Endothelial cell of umbilical vein (primary cell): ENCODE measurements around the gene STX8. TPM values are rescaled to one million over a fixed set of nuclear protein-coding genes. Genes with fewer than 3 reads are reported as not detected.

Experiments used
- BruUV-seq: library from RNA; stranded (reverse); fragments of 400-500 nt; replicated peaks from 2 replicates; lab custom pipeline; 2021; lab: Mats Ljungman, UMichigan
- CTCF ChIA-PET: fragments of 300-600, 350-600 bp; sonication (Branson Sonifier 250); formaldehyde crosslinking; loops from one replicate; lab custom pipeline; 2021; ENCODE audit warnings: antibody characterized with exemption, inconsistent platforms; lab: Charles Lee
- POLR2A ChIA-PET: fragments of 300-600, 350-600 bp; sonication (Branson Sonifier 250); formaldehyde crosslinking; loops from one replicate; lab custom pipeline; 2021; ENCODE audit warnings: antibody characterized with exemption, inconsistent platforms; lab: Charles Lee
- DNase-seq: peaks from one replicate; pipeline ENCODE4 v3.0.0-alpha.2; 2011; ENCODE audit warnings: low read depth, low spot score
- FAIRE-seq: peaks from 2 replicates; lab custom pipeline; 2011; peaks lifted over from hg19 to GRCh38; lab: Jason Lieb, UNC
- H2AFZ ChIP-seq: 2 replicates; pipeline ENCODE4 v1.6.0; 2012; ENCODE audit warnings: low read depth, low read length, control low read depth, inconsistent platforms
- H3K27ac ChIP-seq: 2 replicates; pipeline ENCODE4 v1.5.1; 2011; ENCODE audit warnings: low read depth, mild to moderate bottlenecking, control low read depth, low read length, moderate library complexity; ENCODE audit not compliant: insufficient read depth
- H3K27me3 ChIP-seq, 2 experiments: 2 replicates each; pipeline versions ENCODE4 v1.6.0 to v1.6.1; 2011; ENCODE audit warnings: low read length in 2 of 2, mixed read lengths in 1 of 2; ENCODE audit not compliant: control insufficient read depth in 2 of 2, insufficient read depth in 2 of 2
- H3K36me3 ChIP-seq, 2 experiments: 2 replicates in 1 of 2; 3 replicates in 1 of 2; pipeline ENCODE4 v1.5.1; 2011; ENCODE audit warnings: low read length in 2 of 2, mild to moderate bottlenecking in 1 of 2, moderate library complexity in 1 of 2; ENCODE audit not compliant: control insufficient read depth in 2 of 2, insufficient read depth in 2 of 2; ENCODE audit errors: extremely low read depth in 1 of 2
- H3K4me1 ChIP-seq: 3 replicates; pipeline ENCODE4 v1.5.1; 2011; ENCODE audit warnings: mild to moderate bottlenecking, low read length; ENCODE audit not compliant: control insufficient read depth, insufficient read depth; ENCODE audit errors: extremely low read depth
- H3K4me2 ChIP-seq: 2 replicates; pipeline ENCODE4 v1.6.1; 2011; ENCODE audit warnings: low read length, control low read depth, mixed read lengths; ENCODE audit not compliant: insufficient read depth
- H3K4me3 ChIP-seq, 3 experiments: fragments of 200-600 bp in 1 of 3; sonication (generic), shearing (Covaris generic) in 1 of 3; replicated peaks in 1 of 3; 2 replicates each; pipeline ENCODE4 v1.5.1; 2011 to 2016; ENCODE audit warnings: control low read depth in 3 of 3, low read length in 3 of 3, mild to moderate bottlenecking in 2 of 3, inconsistent platforms in 1 of 3, low read depth in 1 of 3, moderate library complexity in 1 of 3; ENCODE audit not compliant: insufficient read depth in 1 of 3
- H3K79me2 ChIP-seq: 2 replicates; pipeline ENCODE4 v1.6.0; 2012; ENCODE audit warnings: low read length, inconsistent platforms; ENCODE audit not compliant: control insufficient read depth, insufficient read depth
- H3K9ac ChIP-seq: replicated peaks from 2 replicates; pipeline ENCODE3; 2011; ENCODE audit warnings: low read length, control low read depth; ENCODE audit not compliant: insufficient read depth; ENCODE audit errors: extremely low read depth
- H3K9me1 ChIP-seq: replicated peaks from 3 replicates; pipeline ENCODE4 v1.6.0; 2011; ENCODE audit warnings: mild to moderate bottlenecking, low read length; ENCODE audit not compliant: control insufficient read depth, insufficient read depth; ENCODE audit errors: extremely low read depth
- H3K9me3 ChIP-seq: replicated peaks from 2 replicates; pipeline ENCODE4 v1.5.1; 2012; ENCODE audit warnings: low read length, inconsistent platforms; ENCODE audit not compliant: control insufficient read depth, insufficient read depth
- H4K20me1 ChIP-seq: replicated peaks from 2 replicates; pipeline ENCODE3; 2011; ENCODE audit warnings: mild to moderate bottlenecking, low read length; ENCODE audit not compliant: control insufficient read depth, insufficient read depth; ENCODE audit errors: extremely low read depth
- EZH2 ChIP-seq: IDR thresholded peaks from 2 replicates; pipeline ENCODE4 v1.6.1; 2012; ENCODE audit warnings: borderline replicate concordance, low read depth, mild to moderate bottlenecking, moderate library complexity, low read length, inconsistent platforms; ENCODE audit not compliant: severe bottlenecking
- GATA2 ChIP-seq: IDR thresholded peaks from 2 replicates; pipeline ENCODE4 v1.7.0; 2011; ENCODE audit warnings: low read depth, mild to moderate bottlenecking, moderate library complexity, mixed read lengths, low read length; ENCODE audit not compliant: insufficient read length, insufficient read depth
- MYC ChIP-seq: IDR thresholded peaks from one replicate; pipeline ENCODE4 v1.6.1; 2011; ENCODE audit warnings: mild to moderate bottlenecking, low read depth, low read length
- dilution Hi-C: fragments of 300-500 bp; cut with MboI; formaldehyde crosslinking; loops from one replicate; pipeline ENCODE4 v1.15.0; 2019; ENCODE audit warnings: low sequenced_read_pairs; ENCODE audit not compliant: extremely low pct_ligation_motif_present
- intact Hi-C: fragments of 100-400 bp; cut with micrococcal nuclease; formaldehyde crosslinking; loops from one replicate; pipeline ENCODE4 v1.10.0; 2022
- polyA plus RNA-seq, 4 experiments: library from polyadenylated mRNA; depleted of rRNA in 3 of 4; stranded (reverse) in 3 of 4; unstranded in 1 of 4; fragments of >200 nt; gene quantifications; 2 replicates each; pipeline versions ENCODE4 v1.2.1 to v1.2.3, GENCODE V29; 2011 to 2012; ENCODE audit warnings: missing spikeins in 1 of 4
- total RNA-seq: library from RNA; stranded (reverse); gene quantifications from 2 replicates; pipeline ENCODE4 v1.2.3, GENCODE V29; 2021
- TF ChIP-seq, protein P1 (sequence below): IDR thresholded peaks from 2 replicates; pipeline ENCODE4 v1.6.1; 2011; ENCODE audit not compliant: insufficient read depth, insufficient read length

STX8 gene
- total and polyA plus RNA-seq, 2 donors (not counting 3 experiments of a cell fraction or from before 2014, with no cell fraction given) = 25.9 to 67.3 TPM

- no peak for DNase-seq
- no peak for TF ChIP-seq GATA2
- no peak for TF ChIP-seq MYC
- no peaks in the 10 kb centered on the region for H3K9me1 ChIP-seq
- ChIA-PET POLR2A (no interaction called here), CTCF (no interaction called here)
- FAIRE-seq = no peak
- H3K79me2 ChIP-seq = no peaks in the 10 kb centered on the region
- intact Hi-C loops = no loop called here
- no peak overlapping the region for H2AFZ ChIP-seq
- H3K27me3 ChIP-seq = no peaks in the 10 kb centered on the region
- no peak overlapping the region for H3K4me2 ChIP-seq
- H3K9ac ChIP-seq = no peak overlapping the region
- dilution Hi-C loops = no loop called here
- no TSS peak for BruUV-seq
- H3K27ac ChIP-seq = no peak overlapping the region
- no peaks in the 10 kb centered on the region for H4K20me1 ChIP-seq
- no peaks in the 10 kb centered on the region for H3K36me3 ChIP-seq
- H3K9me3 ChIP-seq = no peaks in the 10 kb centered on the region
- peaks cover 3% of the 10 kb centered on the region for H3K4me1 ChIP-seq
- H3K4me3 ChIP-seq = no peak overlapping the region
These were observed 88.2 kb downstream of the STX8 start for GRCh38 chr17:9487406-9487805.

- no peak overlapping the region for H3K9ac ChIP-seq
- ChIA-PET POLR2A (no interaction called here), CTCF (no interaction called here)
- BruUV-seq = no TSS peak
- no peaks in the 10 kb centered on the region for H4K20me1 ChIP-seq
- dilution Hi-C loops (no loop called here), intact Hi-C loops (no loop called here)
- no peaks in the 10 kb centered on the region for H3K79me2 ChIP-seq
- DNase-seq (no peak), FAIRE-seq (no peak)
- H3K27me3 ChIP-seq = no peaks in the 10 kb centered on the region
- H3K9me3 ChIP-seq = no peaks in the 10 kb centered on the region
- no peak overlapping the region for H2AFZ ChIP-seq
- no peak overlapping the region for H3K4me3 ChIP-seq
- no peaks in the 10 kb centered on the region for H3K36me3 ChIP-seq
- H3K27ac ChIP-seq = no peak overlapping the region
- no peaks in the 10 kb centered on the region for H3K9me1 ChIP-seq
- TF ChIP-seq GATA2 (no peak), EZH2 (no peak)
- TF ChIP-seq, protein P1, sequence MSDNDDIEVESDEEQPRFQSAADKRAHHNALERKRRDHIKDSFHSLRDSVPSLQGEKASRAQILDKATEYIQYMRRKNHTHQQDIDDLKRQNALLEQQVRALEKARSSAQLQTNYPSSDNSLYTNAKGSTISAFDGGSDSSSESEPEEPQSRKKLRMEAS = no peak
- no peak overlapping the region for H3K4me2 ChIP-seq
- peaks cover 3% of the 10 kb centered on the region for H3K4me1 ChIP-seq
These were observed 90.8 kb downstream of the STX8 start for GRCh38 chr17:9484789-9485188.
